RWPE2 (cell line): ENCODE data around the gene UCP3.
A peak's percentile ranks its signal among the peaks of the same experiment; 100 is the strongest.

Experiments
- ATAC-seq: fragments of 200-7000 bp; cut with Tn5 transposase; 3 replicates; pipeline ENCODE4 v1.9.1; 2021; ENCODE audit warnings: low read depth
- DNase-seq: peaks from one replicate; pipeline ENCODE4 v3.0.0-alpha.2; 2020; ENCODE audit warnings: low spot score
- H3K27ac ChIP-seq: fragments of 450-650 bp; 2 replicates; pipeline ENCODE4 v1.5.1; 2017; ENCODE audit warnings: mild to moderate bottlenecking; ENCODE audit not compliant: poor library complexity, severe bottlenecking
- H3K27me3 ChIP-seq: fragments of 250-450 bp; sonication (Bioruptor Pico); 2 replicates; pipeline ENCODE4 v1.5.1; 2021; ENCODE audit warnings: mild to moderate bottlenecking, moderate library complexity; ENCODE audit not compliant: insufficient read depth, poor library complexity, severe bottlenecking
- H3K36me3 ChIP-seq: fragments of 250-450 bp; sonication (Bioruptor Pico); 2 replicates; pipeline ENCODE4 v1.5.1; 2020; ENCODE audit warnings: low read depth, mild to moderate bottlenecking, moderate library complexity
- H3K4me1 ChIP-seq: fragments of 250-450 bp; sonication (Bioruptor Pico); 2 replicates; pipeline ENCODE4 v1.5.1; 2021; ENCODE audit warnings: mild to moderate bottlenecking, moderate library complexity; ENCODE audit not compliant: insufficient read depth, poor library complexity, severe bottlenecking
- H3K4me3 ChIP-seq: fragments of 250-450 bp; sonication (Bioruptor Pico); 2 replicates; pipeline ENCODE4 v1.5.1; 2021; ENCODE audit warnings: mild to moderate bottlenecking, moderate library complexity; ENCODE audit not compliant: severe bottlenecking
- H3K9me3 ChIP-seq: fragments of 250-450 bp; sonication (Bioruptor Pico); 2 replicates; pipeline ENCODE4 v1.5.1; 2021; ENCODE audit warnings: mild to moderate bottlenecking, moderate library complexity; ENCODE audit not compliant: severe bottlenecking
- CTCF ChIP-seq: fragments of 450-650 bp; IDR thresholded peaks from one replicate; pipeline ENCODE4 v1.5.1; 2017; ENCODE audit warnings: mild to moderate bottlenecking, moderate library complexity; ENCODE audit not compliant: poor library complexity, severe bottlenecking

UCP3 gene

GRCh38 chr11:74033046-74033445 lies 24.2 kb upstream of the UCP3 start:
- ATAC-seq (no peak), DNase-seq (no peak)
- no peak overlapping the region for H3K27ac ChIP-seq
- TF ChIP-seq CTCF = no peak
- H3K4me3 ChIP-seq = no peak overlapping the region
- peaks cover 6% of the 10 kb centered on the region for H3K4me1 ChIP-seq
- peaks cover 20% of the 10 kb centered on the region for H3K36me3 ChIP-seq
- no peaks in the 10 kb centered on the region for H3K9me3 ChIP-seq
- no peaks in the 10 kb centered on the region for H3K27me3 ChIP-seq

DNA sequence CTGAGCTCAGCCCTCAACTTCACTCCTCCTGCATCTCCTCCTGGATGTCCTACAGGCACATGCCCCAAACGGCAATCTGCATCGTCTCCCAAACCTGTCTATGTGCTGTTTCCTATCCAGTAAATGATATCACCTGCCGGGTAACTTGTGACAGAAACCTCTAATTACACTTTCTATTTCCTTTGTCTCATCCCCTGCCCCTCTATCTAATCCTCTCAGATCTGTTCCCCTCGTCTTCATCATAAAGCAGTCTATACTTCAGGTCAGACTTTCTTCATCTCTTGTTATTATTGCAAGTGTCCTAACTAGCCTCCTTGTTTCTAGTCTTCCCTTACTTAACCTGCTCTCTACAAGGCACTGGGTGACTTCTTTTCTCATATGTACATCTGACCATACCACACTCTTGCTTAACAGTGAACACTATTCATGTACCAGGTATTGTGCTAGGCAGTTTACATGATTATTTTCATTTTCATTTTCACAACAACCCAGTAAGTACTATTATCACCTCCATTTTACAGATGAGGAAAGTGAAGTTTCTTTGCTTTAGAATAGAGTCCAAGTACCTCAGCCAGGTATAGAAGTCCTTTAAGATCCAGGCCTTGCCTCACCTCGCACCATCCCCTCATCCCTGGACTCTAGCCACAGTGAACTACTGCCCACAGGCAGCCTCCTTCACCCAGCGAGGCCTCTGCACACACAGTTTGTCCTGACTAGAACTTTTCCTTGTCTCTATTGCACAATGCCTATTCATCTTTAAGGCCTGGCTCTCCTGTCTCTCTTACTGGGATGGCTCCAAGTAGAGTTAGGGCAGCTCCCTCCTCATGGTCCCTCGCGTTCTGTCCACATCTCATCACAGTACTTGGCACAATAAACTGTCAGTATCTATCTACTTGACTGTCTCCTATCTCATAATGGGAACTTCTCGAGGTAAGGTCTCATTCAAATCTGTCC lies 22.1 kb upstream of the UCP3 start:
- ATAC-seq (no peak), DNase-seq (no peak)
- Histone ChIP-seq H3K27ac (no peak overlapping the region), H3K4me1 (peaks cover 10% of the 10 kb centered on the region), H3K27me3 (no peaks in the 10 kb centered on the region), H3K4me3 (no peak overlapping the region), H3K36me3 (peaks cover 10% of the 10 kb centered on the region), H3K9me3 (no peaks in the 10 kb centered on the region)
- no peak for TF ChIP-seq CTCF

DNA sequence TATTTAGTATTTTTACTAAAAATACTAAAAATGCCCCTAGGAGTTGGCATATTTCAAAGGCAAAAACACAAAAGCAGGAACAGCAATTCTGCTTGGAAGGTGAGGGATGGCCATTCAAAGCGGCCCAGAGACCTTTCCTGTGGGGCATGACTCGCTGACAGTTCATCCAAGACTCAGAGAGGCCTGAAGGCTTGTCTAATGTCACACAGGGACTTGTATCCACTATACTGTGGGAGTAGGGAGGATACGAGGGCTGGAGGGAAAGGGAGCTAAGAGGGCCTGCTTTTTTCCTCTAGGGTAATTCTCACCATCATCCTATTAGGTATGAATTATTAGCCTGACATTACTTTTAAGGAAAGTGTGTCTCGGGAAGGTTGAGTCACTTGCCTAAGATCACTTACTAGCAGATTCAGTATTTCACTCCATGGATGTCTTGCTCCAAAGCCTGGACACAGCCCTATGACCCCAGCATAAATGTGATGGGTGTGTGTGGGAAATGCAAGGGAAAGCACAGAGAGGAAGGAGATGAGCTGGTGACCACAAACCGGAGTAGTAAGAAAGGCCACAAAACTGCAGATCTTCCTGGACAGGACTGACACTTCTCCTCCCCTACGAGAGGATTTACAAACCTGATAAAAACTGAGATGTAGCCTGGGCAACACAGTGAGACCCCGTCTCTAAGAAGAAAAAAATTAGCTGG lies 16.7 kb upstream of the UCP3 start:
- Histone ChIP-seq H3K36me3 (no peaks in the 10 kb centered on the region), H3K4me3 (no peak overlapping the region), H3K27me3 (no peaks in the 10 kb centered on the region), H3K27ac (no peak overlapping the region), H3K9me3 (no peaks in the 10 kb centered on the region), H3K4me1 (peaks cover 16% of the 10 kb centered on the region)
- ATAC-seq (peak; percentile 72), DNase-seq (no peak)
- no peak for TF ChIP-seq CTCF

DNA sequence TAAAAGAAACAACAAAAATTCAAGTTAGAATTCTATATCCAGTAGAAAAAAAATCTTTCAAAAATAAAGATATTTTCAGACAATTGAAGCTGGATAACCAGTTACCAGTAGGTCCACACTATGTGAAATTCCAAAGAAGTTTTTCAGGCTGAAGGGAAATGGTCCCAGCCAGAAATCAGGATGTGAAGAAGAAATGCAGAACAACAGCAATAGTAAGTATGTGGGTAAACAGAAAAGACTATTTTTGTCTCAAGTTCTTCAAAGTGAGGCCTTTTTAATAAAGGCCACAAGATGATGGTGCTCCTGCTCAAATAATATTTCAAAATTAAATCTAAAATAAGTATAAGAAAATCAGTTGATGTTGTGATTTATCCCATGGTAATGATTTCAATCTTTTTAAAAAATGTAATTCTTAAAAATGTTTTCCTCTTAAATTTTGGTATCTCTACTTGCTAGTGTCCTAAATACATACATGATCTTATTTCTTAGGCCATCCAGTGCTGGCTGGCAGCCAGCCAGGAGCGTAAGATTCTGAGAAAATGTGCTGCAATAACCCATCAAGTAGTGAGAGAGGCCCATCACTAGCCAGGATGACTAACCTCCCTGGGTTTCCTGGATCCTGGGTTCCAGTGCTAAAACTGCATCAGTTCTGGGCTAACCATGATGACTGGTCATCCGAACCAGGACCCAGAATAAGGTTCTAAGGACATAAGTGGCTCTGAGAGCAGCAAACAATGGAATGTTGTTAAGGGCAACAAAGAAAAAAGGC lies 15.6 kb upstream of the UCP3 start:
- peaks cover 16% of the 10 kb centered on the region for H3K4me1 ChIP-seq
- ATAC-seq (peak; percentile 33; the same call in 1 of the 3 replicates), DNase-seq (no peak)
- no peak for TF ChIP-seq CTCF
- 0 out of 2 replicates have a peak, but pooled peaks cover 2% of the 10 kb centered on the region for H3K36me3 ChIP-seq
- no peak overlapping the region for H3K4me3 ChIP-seq
- H3K27ac ChIP-seq = no peak overlapping the region
- H3K27me3 ChIP-seq = no peaks in the 10 kb centered on the region
- no peaks in the 10 kb centered on the region for H3K9me3 ChIP-seq
